Neutrophil (primary cell): ENCODE data around the gene GRIK4.

Source experiments
- H3K27ac ChIP-seq: fragments of 200-600 bp; sonication (generic); 2 replicates; pipeline ENCODE4 v1.5.1; 2016; ENCODE audit warnings: mild to moderate bottlenecking, moderate library complexity
- H3K27me3 ChIP-seq: fragments of 200-600 bp; sonication (generic); 2 replicates; pipeline ENCODE4 v1.6.0; 2016; ENCODE audit warnings: mild to moderate bottlenecking
- H3K36me3 ChIP-seq: fragments of 200-600 bp; sonication (generic); 2 replicates; pipeline ENCODE4 v1.5.1; 2017
- H3K4me1 ChIP-seq, 2 experiments: fragments of 200-600 bp in 1 of 2; sonication (generic) in 1 of 2; 1 replicate in 1 of 2; 2 replicates in 1 of 2; pipeline versions ENCODE4 v1.5.1 to v1.6.1; 2013 to 2016; ENCODE audit warnings: low read depth in 1 of 2, low read length in 1 of 2, mild to moderate bottlenecking in 1 of 2, moderate library complexity in 1 of 2; ENCODE audit not compliant: control insufficient read depth in 1 of 2, insufficient read depth in 1 of 2
- H3K4me3 ChIP-seq, 2 experiments: fragments of 200-600 bp in 1 of 2; sonication (generic) in 1 of 2; 1 replicate in 1 of 2; 2 replicates in 1 of 2; pipeline ENCODE4 v1.5.1; 2013 to 2016; ENCODE audit warnings: low read depth in 1 of 2, low read length in 1 of 2, mild to moderate bottlenecking in 1 of 2, moderate library complexity in 1 of 2
- H3K9me3 ChIP-seq: fragments of 200-600 bp; sonication (generic); 2 replicates; pipeline ENCODE4 v1.5.1; 2016
- TF ChIP-seq, protein P1 (sequence below): fragments of 200-600 bp; sonication (generic); IDR thresholded peaks from 2 replicates; pipeline ENCODE4 v1.5.1; 2016; ENCODE audit warnings: antibody characterized with exemption

The GRIK4 gene

DNA sequence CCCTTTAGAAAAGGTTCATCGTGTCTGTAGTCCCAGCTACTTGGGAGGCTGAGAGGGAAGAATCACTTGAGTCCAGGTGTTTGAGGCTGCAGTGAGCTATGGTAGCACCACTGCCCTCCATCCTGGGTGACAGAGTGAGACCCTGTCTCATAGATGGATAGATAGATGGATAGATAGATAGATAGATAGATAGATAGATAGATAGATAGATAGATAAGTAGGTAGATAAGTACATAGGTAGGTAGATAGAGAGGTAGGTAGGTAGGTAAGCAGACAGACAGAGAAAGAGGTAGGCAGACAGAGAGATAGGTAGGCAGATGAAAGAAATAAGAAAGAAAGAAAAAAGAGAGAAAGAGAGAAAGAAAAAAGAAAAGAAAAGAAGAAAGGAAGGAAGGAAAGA is 156.4 kb downstream of the GRIK4 start:
- peaks cover 17% of the 10 kb centered on the region for H3K27me3 ChIP-seq
- H3K9me3 ChIP-seq, result no peaks in the 10 kb centered on the region
- H3K36me3 ChIP-seq, result no peaks in the 10 kb centered on the region
- TF ChIP-seq, protein P1, sequence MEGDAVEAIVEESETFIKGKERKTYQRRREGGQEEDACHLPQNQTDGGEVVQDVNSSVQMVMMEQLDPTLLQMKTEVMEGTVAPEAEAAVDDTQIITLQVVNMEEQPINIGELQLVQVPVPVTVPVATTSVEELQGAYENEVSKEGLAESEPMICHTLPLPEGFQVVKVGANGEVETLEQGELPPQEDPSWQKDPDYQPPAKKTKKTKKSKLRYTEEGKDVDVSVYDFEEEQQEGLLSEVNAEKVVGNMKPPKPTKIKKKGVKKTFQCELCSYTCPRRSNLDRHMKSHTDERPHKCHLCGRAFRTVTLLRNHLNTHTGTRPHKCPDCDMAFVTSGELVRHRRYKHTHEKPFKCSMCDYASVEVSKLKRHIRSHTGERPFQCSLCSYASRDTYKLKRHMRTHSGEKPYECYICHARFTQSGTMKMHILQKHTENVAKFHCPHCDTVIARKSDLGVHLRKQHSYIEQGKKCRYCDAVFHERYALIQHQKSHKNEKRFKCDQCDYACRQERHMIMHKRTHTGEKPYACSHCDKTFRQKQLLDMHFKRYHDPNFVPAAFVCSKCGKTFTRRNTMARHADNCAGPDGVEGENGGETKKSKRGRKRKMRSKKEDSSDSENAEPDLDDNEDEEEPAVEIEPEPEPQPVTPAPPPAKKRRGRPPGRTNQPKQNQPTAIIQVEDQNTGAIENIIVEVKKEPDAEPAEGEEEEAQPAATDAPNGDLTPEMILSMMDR, result no peak
- H3K4me3 ChIP-seq, result no peak overlapping the region
- no peaks in the 10 kb centered on the region for H3K4me1 ChIP-seq
- no peak overlapping the region for H3K27ac ChIP-seq

DNA sequence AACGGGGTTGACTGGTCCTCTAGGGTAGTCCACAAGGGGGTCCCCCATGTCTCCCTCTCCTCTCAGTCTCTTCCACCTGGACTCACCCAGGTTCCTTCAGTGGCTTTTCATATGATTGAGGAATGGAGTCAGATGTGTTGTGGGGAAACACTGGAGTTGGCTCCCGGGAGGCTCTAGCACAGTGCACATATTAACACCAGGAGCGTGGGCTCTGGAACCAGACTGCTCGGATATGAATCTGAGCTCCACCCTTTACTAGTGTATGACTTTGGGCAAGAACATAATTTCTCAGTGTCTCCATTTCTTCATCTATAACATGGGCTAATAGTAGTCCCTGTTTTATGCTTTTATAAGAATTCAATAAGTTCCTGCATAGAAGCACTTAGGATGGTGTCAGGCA is 157.0 kb downstream of the GRIK4 start:
- peaks cover 20% of the 10 kb centered on the region for H3K27me3 ChIP-seq
- no peak overlapping the region for H3K4me3 ChIP-seq
- no peak overlapping the region for H3K27ac ChIP-seq
- no peaks in the 10 kb centered on the region for H3K36me3 ChIP-seq
- TF ChIP-seq, protein P1, result no peak
- H3K9me3 ChIP-seq, result no peaks in the 10 kb centered on the region
- H3K4me1 ChIP-seq, result no peaks in the 10 kb centered on the region

DNA sequence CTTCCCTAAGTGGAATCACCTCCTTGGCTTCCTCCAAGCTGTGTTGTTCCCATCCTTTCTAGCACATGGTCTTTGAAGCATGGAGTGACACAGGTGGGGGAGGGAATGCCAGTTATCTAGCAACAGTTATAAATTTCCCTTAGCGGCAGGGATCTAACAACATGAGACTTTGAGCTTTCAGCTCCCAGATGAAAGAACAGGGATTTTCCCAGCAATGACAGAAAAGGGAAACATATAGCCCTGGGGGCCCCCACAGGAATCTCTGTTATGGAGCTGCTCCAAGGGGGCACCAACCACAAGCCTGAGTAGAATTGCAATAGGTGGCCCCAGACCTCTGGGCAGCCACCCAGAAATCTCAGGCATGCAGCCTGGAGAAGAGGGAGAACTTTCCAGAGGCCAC is 163.0 kb downstream of the GRIK4 start:
- H3K9me3 ChIP-seq, result no peaks in the 10 kb centered on the region
- no peak overlapping the region for H3K4me3 ChIP-seq

DNA sequence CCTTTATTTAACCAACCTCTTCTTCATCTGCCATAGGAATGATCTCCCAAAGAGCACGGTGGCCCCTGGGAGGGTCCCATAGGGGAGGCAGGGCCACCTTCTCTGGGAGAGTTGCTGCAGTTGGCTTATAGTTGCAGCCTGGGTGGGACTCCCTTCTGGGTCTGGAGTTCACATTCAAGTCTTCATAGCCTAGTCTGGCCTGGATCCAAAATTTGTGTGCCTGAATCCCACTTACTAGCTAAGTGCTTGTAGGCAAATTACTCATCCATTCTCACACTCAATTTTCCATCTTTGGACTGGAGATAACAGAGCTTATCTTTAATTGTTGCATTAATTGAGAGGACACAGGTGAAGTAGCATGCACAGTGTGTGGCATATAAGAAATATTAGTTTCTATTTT is 163.6 kb downstream of the GRIK4 start:
- Histone ChIP-seq H3K9me3 (no peaks in the 10 kb centered on the region), H3K4me1 (peaks cover 3 to 12% of the 10 kb centered on the region in 2 experiments), H3K4me3 (no peak overlapping the region), H3K36me3 (no peaks in the 10 kb centered on the region), H3K27ac (no peak overlapping the region), H3K27me3 (peaks cover 32% of the 10 kb centered on the region)
- TF ChIP-seq, protein P1, result no peak

More for the DNA sequence above, 163.0 kb downstream of the GRIK4 start:
- H3K4me1 ChIP-seq, result peaks cover 3 to 12% of the 10 kb centered on the region in 2 experiments
- no peak overlapping the region for H3K27ac ChIP-seq
- TF ChIP-seq, protein P1, result no peak
- H3K36me3 ChIP-seq, result no peaks in the 10 kb centered on the region
- peaks cover 32% of the 10 kb centered on the region for H3K27me3 ChIP-seq

DNA sequence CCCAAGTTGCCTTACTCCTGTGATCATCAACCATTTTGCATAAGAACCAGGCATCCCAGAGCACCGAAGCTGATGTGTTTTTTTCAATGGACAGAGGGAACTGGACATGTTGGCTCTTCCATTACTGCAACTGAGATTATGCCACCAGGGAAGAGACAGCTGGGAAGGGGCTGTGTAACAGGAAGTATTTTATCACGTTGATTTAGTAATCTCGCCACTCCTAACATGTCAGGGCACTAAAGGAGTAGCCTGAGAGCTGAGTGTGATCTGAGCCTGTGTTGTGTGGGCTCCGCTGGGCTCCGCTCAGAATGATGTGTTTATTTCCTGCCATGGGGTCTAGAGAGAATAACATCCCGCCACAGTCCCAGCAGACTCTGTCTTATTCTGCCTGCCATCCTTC is 165.4 kb downstream of the GRIK4 start:
- Histone ChIP-seq H3K27me3 (peaks cover 44% of the 10 kb centered on the region), H3K4me3 (no peak overlapping the region)

More for the DNA sequence above, 165.4 kb downstream of the GRIK4 start:
- H3K4me1 ChIP-seq, result peaks cover 3 to 12% of the 10 kb centered on the region in 2 experiments
- no peaks in the 10 kb centered on the region for H3K9me3 ChIP-seq
- TF ChIP-seq, protein P1, result no peak
- H3K27ac ChIP-seq, result no peak overlapping the region
- no peaks in the 10 kb centered on the region for H3K36me3 ChIP-seq
